Measurements from ENCODE around the gene SLC43A3. TPM values are rescaled to one million over a fixed set of nuclear protein-coding genes. Genes with fewer than 3 reads are reported as not detected.

The SLC43A3 gene
- total and polyA plus RNA-seq, 9 of the 15 experiments (the other 6 are each of a cell fraction or from before 2014, with no cell fraction given): 63.7 to 281 (median 139) TPM

DNA sequence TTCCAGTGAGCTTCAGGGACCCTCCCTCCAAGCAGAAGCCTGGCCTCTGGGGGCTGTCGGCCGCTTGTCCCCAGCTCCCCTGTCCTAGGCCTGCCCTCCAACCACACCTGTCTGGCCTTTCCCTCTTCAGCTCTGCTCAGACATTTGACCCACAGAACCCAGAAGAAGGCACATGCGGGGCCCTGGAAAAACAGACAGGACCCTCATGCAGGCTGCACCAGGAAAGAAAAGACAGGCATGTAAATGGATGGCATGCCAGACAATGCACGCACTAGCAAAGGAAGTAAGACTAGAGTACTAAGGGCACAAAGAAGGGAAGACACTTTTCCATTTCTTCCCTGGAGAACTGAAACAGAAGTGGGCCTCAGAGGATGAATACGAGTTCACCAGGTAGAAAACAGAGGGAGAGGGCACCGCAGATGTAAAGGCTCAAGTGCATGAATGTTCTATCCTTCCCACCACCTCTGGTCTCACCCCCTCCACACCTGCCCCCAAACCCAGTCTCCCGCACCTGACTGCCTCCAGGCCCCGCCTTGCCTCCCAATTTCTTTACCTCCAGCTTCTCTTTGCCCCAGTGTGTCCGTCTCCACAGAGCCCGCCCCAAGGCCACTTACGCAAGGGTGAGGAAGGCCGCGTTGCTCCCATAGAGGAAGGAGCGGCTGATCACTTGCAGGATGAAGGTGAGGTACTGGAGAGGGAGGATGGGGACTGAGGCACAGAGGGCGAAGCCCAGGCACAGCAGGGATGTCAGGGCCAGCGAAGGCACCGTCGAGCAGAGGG, 17.4 kb downstream of the SLC43A3 start (continued):
- TF ChIP-seq, protein P1, sequence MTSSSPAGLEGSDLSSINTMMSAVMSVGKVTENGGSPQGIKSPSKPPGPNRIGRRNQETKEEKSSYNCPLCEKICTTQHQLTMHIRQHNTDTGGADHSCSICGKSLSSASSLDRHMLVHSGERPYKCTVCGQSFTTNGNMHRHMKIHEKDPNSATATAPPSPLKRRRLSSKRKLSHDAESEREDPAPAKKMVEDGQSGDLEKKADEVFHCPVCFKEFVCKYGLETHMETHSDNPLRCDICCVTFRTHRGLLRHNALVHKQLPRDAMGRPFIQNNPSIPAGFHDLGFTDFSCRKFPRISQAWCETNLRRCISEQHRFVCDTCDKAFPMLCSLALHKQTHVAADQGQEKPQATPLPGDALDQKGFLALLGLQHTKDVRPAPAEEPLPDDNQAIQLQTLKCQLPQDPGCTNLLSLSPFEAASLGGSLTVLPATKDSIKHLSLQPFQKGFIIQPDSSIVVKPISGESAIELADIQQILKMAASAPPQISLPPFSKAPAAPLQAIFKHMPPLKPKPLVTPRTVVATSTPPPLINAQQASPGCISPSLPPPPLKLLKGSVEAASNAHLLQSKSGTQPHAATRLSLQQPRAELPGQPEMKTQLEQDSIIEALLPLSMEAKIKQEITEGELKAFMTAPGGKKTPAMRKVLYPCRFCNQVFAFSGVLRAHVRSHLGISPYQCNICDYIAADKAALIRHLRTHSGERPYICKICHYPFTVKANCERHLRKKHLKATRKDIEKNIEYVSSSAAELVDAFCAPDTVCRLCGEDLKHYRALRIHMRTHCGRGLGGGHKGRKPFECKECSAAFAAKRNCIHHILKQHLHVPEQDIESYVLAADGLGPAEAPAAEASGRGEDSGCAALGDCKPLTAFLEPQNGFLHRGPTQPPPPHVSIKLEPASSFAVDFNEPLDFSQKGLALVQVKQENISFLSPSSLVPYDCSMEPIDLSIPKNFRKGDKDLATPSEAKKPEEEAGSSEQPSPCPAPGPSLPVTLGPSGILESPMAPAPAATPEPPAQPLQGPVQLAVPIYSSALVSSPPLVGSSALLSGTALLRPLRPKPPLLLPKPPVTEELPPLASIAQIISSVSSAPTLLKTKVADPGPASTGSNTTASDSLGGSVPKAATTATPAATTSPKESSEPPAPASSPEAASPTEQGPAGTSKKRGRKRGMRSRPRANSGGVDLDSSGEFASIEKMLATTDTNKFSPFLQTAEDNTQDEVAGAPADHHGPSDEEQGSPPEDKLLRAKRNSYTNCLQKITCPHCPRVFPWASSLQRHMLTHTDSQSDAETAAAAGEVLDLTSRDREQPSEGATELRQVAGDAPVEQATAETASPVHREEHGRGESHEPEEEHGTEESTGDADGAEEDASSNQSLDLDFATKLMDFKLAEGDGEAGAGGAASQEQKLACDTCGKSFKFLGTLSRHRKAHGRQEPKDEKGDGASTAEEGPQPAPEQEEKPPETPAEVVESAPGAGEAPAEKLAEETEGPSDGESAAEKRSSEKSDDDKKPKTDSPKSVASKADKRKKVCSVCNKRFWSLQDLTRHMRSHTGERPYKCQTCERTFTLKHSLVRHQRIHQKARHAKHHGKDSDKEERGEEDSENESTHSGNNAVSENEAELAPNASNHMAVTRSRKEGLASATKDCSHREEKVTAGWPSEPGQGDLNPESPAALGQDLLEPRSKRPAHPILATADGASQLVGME (CRISPR knock-in tag; IDR thresholded peaks at IDR 0.05): no peak
- TF ChIP-seq, protein P2, sequence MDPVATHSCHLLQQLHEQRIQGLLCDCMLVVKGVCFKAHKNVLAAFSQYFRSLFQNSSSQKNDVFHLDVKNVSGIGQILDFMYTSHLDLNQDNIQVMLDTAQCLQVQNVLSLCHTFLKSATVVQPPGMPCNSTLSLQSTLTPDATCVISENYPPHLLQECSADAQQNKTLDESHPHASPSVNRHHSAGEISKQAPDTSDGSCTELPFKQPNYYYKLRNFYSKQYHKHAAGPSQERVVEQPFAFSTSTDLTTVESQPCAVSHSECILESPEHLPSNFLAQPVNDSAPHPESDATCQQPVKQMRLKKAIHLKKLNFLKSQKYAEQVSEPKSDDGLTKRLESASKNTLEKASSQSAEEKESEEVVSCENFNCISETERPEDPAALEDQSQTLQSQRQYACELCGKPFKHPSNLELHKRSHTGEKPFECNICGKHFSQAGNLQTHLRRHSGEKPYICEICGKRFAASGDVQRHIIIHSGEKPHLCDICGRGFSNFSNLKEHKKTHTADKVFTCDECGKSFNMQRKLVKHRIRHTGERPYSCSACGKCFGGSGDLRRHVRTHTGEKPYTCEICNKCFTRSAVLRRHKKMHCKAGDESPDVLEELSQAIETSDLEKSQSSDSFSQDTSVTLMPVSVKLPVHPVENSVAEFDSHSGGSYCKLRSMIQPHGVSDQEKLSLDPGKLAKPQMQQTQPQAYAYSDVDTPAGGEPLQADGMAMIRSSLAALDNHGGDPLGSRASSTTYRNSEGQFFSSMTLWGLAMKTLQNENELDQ (CRISPR knock-in tag; IDR thresholded peaks at IDR 0.05; ENCODE audit: borderline replicate concordance): no peak
- no peak for TF ChIP-seq FOSL1 (tag; conservative IDR thresholded peaks at IDR 0.05)
- no peak for TF ChIP-seq ZNF431 (CRISPR knock-in tag; IDR thresholded peaks at IDR 0.05)
- no peak for TF ChIP-seq LEF1 (IDR thresholded peaks at IDR 0.05)
- no peak for TF ChIP-seq MCM3 (IDR thresholded peaks at IDR 0.05)
- no peak for TF ChIP-seq RB1 (IDR thresholded peaks at IDR 0.05; ENCODE audit: low read depth)
- TF ChIP-seq RBM22 (IDR thresholded peaks at IDR 0.05; ENCODE audit: low read depth, low read length, poor library complexity, severe bottlenecking): peak; percentile 45
- TF ChIP-seq PCBP1 (IDR thresholded peaks at IDR 0.05; ENCODE audit: low read depth, low read length, poor library complexity, severe bottlenecking): no peak

All from K562 (cell line).